ENCODE results near the gene SLC25A34.

Gene SLC25A34

DNA sequence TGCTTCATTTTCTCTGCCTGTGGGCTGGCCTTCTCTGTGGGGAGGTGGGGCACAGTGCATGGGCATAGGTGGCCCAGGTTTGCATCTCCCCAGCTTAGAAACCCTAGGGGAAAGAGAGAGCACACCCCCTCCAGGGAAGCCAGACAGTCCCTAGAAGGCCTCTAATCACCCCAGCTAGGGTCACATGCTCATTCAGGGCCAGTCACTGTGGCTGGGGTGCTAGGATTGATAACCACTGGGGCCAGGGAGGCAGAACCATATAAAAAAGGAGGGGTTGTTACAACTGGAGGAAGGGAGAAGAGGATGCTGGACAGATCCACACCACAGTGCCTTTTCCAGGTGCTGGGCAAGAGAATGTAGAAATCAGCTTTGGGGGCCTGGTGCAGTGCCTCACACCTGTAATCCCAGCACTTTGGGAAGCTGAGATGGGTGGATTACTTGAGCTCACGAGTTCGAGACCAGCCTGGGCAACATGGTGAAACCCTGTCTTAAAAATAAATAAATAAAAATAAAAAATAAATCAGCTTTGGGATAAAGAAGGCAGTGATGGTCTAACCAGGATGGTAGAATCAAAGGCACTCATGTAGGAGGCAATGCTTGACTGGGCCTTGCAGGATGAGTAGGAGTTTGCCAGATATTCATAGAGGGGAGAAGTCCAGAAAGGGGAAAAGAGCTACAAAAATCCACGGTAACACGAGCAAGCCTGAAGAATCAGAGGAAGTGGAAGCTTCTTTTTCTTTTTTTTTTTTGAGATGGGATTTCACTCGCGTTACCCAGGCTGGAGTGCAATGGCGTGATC, 42.0 kb downstream of the SLC25A34 start:
- no peak for DNase-seq

DNA sequence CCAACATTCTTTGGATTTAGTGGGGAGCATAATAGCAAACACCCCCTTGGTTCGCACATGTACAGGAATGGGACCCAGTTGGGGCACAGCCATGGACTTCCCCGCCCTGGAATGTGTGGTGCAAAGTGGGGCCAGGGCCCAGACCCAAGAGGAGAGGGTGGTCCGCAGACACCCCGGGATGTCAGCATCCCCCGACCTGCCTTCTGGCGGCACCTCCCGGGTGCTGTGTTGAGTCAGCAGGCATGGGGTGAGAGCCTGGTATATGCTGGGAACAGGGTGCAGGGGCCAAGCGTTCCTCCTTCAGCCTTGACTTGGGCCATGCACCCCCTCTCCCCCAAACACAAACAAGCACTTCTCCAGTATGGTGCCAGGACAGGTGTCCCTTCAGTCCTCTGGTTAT, 49.6 kb downstream of the SLC25A34 start:
- no peak for DNase-seq

DNA sequence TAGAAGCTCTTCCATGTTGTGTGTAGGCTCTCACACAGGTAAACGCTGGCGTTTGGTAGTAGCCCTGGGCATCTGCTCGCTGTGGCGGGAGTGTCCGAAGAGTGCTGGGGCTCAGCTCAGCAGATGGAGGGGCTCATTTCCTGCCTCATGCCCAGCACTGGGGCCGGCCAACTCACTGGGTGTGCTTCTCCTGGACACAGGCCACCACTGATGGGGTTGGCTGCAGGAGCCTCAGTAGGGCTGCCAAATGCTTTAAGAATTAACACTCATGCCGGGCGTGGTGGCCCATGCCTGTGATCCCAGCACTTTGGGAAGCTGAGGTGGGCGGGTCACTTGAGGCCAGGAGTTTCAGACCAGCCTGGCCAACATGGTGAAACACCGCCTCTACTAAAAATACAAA, 50.5 kb downstream of the SLC25A34 start:
- DNase-seq: no peak

DNA sequence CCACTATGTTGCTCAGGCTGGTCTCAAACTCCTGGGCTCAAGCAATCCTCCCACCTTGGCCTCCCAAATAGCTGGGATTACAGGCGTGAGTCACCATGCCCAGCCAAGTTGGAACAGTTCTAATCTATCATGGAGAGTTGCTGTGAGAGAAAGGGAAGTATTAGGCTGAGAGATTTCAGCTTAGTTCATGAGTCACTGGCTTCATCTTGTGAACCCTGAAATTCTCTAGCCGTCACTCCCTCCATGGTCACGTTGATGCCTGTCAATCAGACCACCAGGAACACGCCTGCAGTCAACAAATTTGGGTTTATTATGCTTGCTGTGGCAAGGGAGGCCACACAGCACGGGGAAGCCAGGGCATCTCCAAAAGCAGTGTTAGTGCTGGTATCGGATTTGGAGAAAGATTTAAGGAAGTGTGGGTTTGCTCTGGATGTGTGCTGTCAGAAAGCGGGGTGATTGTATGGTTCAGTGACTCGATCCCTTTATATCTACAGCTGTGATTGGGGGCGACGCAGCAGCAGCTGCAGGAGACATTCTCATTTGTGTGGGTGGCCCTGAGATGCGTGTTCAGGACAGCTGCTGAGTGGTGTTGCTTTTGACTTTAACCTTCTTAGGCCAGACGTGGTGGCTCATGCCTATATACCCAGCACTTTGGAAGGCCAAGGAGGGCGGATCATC, 52.7 kb downstream of the SLC25A34 start:
- DNase-seq: no peak
